ENCODE results near the gene SHB. TPM values are rescaled to one million over a fixed set of nuclear protein-coding genes. Genes with fewer than 3 reads are reported as not detected.

The SHB gene
- total RNA-seq, 1 experiment from 2014 or later: 28.7 TPM

DNA sequence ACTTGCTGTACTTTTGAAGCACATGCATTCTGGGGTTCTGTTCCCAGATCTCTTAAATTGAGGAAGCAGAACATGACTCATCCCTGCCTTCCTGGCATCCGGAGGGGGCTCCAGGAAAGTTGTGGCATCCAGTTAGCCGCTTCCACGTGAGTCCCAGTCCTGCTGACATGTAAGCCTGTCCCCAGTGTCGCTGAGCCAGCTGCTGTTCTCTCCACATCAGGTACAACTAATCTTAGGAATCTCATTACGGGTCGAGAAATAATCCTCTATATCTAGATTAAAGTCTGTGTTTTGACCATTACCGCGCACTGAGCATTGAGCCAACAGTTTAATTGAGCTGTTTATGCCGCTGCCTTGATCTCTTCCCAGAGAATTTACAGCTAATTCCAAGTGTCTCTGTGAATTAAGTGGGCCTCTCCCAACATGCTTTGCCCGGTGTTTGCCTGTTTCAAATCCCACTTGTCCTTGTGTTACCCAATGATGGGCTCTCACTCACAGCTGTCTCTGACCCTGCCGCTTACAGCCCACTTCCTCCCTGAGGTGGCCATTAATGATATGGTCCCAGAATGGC lies 10.5 kb upstream of the SHB start:
- Histone ChIP-seq H3K79me2 (ENCODE audit: insufficient read depth, low read length) (no peaks in the 10 kb centered on the region), H4K20me1 (ENCODE audit: insufficient read depth) (no peaks in the 10 kb centered on the region), H2AFZ (ENCODE audit: low read depth, low read length, poor library complexity, severe bottlenecking) (no peak overlapping the region), H3K27ac (ENCODE audit: low read depth, low read length) (no peak overlapping the region), H3K9me3 (ENCODE audit: control insufficient read depth in 1 of 2, insufficient read depth in 1 of 2, low read depth in 1 of 2, low read length in 2 of 2) (no peaks in the 10 kb centered on the region), H3K4me2 (ENCODE audit: low read length) (no peak overlapping the region), H3K4me1 (ENCODE audit: control insufficient read depth in 1 of 2, insufficient read depth in 2 of 2, low read length in 2 of 2) (peaks cover 0 to 6% of the 10 kb centered on the region in 2 experiments; a peak in 1 of 4 replicates), H3K4me3 (replicated peaks in 1 of 2; ENCODE audit: low read depth in 1 of 2, low read length in 2 of 2) (no peak overlapping the region), H3K36me3 (ENCODE audit: control insufficient read depth in 1 of 2, insufficient read depth in 2 of 2, low read length in 2 of 2) (no peaks in the 10 kb centered on the region), H3K9me2 (ENCODE audit: insufficient read depth) (no peaks in the 10 kb centered on the region), H3K9ac (ENCODE audit: low read length) (no peak overlapping the region), H3K27me3 (ENCODE audit: insufficient read depth, low read length) (no peaks in the 10 kb centered on the region)
- ChIA-PET CTCF (interaction anchor here (3.6 kb wide), 1 partner anchor 9 kb away, joined by 18 read pairs; no protein-coding TSS in a partner anchor), POLR2A (no interaction called here), RAD21 (ENCODE audit: low non-redundant PET in 1 of 2, low total read pairs in 2 of 2, uncharacterized antibody in 2 of 2, unreplicated experiment in 2 of 2) (no interaction called here)
- TF ChIP-seq EZH2 (IDR thresholded peaks at IDR 0.05) (no peak), EZH2phosphoT487 (IDR thresholded peaks at IDR 0.05; ENCODE audit: borderline replicate concordance) (no peak), SRF (IDR thresholded peaks at IDR 0.05; ENCODE audit: low read depth) (no peak), EGR1 (IDR thresholded peaks at IDR 0.05; ENCODE audit: low read depth) (no peak), CBX3 (IDR thresholded peaks at IDR 0.05; ENCODE audit: low read depth) (no peak), POLR2A (IDR thresholded peaks at IDR 0.05; ENCODE audit: borderline replicate concordance, extremely low read depth, insufficient read depth, insufficient read length) (no peak), JUND (IDR thresholded peaks at IDR 0.05) (no peak), SIN3A (IDR thresholded peaks at IDR 0.05; ENCODE audit: low read depth) (no peak), ZNF274 (IDR thresholded peaks at IDR 0.05; ENCODE audit: low read depth, low read length) (no peak)
- TF ChIP-seq, protein P1, sequence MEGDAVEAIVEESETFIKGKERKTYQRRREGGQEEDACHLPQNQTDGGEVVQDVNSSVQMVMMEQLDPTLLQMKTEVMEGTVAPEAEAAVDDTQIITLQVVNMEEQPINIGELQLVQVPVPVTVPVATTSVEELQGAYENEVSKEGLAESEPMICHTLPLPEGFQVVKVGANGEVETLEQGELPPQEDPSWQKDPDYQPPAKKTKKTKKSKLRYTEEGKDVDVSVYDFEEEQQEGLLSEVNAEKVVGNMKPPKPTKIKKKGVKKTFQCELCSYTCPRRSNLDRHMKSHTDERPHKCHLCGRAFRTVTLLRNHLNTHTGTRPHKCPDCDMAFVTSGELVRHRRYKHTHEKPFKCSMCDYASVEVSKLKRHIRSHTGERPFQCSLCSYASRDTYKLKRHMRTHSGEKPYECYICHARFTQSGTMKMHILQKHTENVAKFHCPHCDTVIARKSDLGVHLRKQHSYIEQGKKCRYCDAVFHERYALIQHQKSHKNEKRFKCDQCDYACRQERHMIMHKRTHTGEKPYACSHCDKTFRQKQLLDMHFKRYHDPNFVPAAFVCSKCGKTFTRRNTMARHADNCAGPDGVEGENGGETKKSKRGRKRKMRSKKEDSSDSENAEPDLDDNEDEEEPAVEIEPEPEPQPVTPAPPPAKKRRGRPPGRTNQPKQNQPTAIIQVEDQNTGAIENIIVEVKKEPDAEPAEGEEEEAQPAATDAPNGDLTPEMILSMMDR (IDR thresholded peaks at IDR 0.05 in 2 of 3, conservative IDR thresholded peaks at IDR 0.05 in 1 of 3; ENCODE audit: borderline replicate concordance in 1 of 3, insufficient read depth in 1 of 3, low read depth in 2 of 3, low read length in 2 of 3): no peak
- no peak for ATAC-seq
- BruUV-seq (replicated peaks): no TSS peak
- intact Hi-C loops (cut with micrococcal nuclease): no loop called here
- no peak for DNase-seq (ENCODE audit: low read depth, low spot score)
